K562 (cell line): ENCODE results near the gene SH3GLB2. TPM values are rescaled to one million over a fixed set of nuclear protein-coding genes. Genes with fewer than 3 reads are reported as not detected.

Source experiments
- CBX3 ChIP-seq, 2 experiments: IDR thresholded peaks; 1 replicate in 1 of 2; 2 replicates in 1 of 2; pipeline ENCODE4 v1.6.1; 2012; ENCODE audit warnings: inconsistent platforms in 2 of 2, low read length in 2 of 2, borderline replicate concordance in 1 of 2, control low read depth in 1 of 2
- CBX8 ChIP-seq: fragments of 200-600 bp; sonication (generic); IDR thresholded peaks from 2 replicates; pipeline ENCODE4 v1.6.1; 2012; ENCODE audit warnings: borderline replicate concordance, mixed run types, low read depth, mild to moderate bottlenecking, moderate library complexity, mixed read lengths, low read length, control low read depth, inconsistent platforms; ENCODE audit not compliant: poor library complexity, severe bottlenecking; ENCODE audit errors: extremely low read depth
- CHD2 ChIP-seq: IDR thresholded peaks from 2 replicates; pipeline ENCODE4 v1.6.1; 2011; ENCODE audit warnings: low read depth, low read length
- DNMT1 ChIP-seq: fragments of 450-650 bp; IDR thresholded peaks from 2 replicates; pipeline ENCODE4 v1.6.1; 2016; ENCODE audit warnings: antibody characterized with exemption, mild to moderate bottlenecking
- E2F6 ChIP-seq, 2 experiments: IDR thresholded peaks; 2 replicates each; pipeline ENCODE4 v1.6.1; 2011; ENCODE audit warnings: borderline replicate concordance in 1 of 2, control low read depth in 1 of 2, low read depth in 1 of 2, low read length in 1 of 2, mild to moderate bottlenecking in 1 of 2, mixed read lengths in 1 of 2, moderate library complexity in 1 of 2; ENCODE audit not compliant: insufficient read depth in 1 of 2, insufficient read length in 1 of 2, poor library complexity in 1 of 2, severe bottlenecking in 1 of 2; ENCODE audit errors: extremely low read depth in 1 of 2
- GABPB2 ChIP-seq: fragments of 250-450 bp; sonication (Bioruptor Pico); conservative IDR thresholded peaks from 2 replicates; pipeline ENCODE4 v1.5.1; 2021; ENCODE audit warnings: mild to moderate bottlenecking
- GATAD2B ChIP-seq: fragments of 450-650 bp; IDR thresholded peaks from 2 replicates; pipeline ENCODE4 v1.6.1; 2017; ENCODE audit warnings: mild to moderate bottlenecking, borderline replicate concordance
- HNRNPL ChIP-seq: fragments of 200-400 bp; formaldehyde crosslinking; IDR thresholded peaks from 2 replicates; pipeline ENCODE4 v1.6.1; 2017; ENCODE audit warnings: low read depth, mild to moderate bottlenecking, low read length
- POLR2AphosphoS5 ChIP-seq: IDR thresholded peaks from 2 replicates; pipeline ENCODE4 v1.6.1; 2011; ENCODE audit warnings: mild to moderate bottlenecking, low read depth, low read length, moderate library complexity; ENCODE audit not compliant: control insufficient read depth, insufficient read depth
- PTRF ChIP-seq: fragments of 450-650 bp; IDR thresholded peaks from 2 replicates; pipeline ENCODE4 v1.6.1; 2016; ENCODE audit warnings: mild to moderate bottlenecking, missing genetic modification characterization, missing compliant biosample characterization
- RAD51 ChIP-seq: fragments of 450-650 bp; IDR thresholded peaks from 2 replicates; pipeline ENCODE4 v1.7.1; 2016; ENCODE audit warnings: low read depth, mild to moderate bottlenecking, borderline replicate concordance
- ZNF583 ChIP-seq: fragments of 250-450 bp; sonication (Bioruptor Pico); IDR thresholded peaks from 2 replicates; pipeline ENCODE4 v1.4.0; 2020
- polyA plus RNA-seq, 8 experiments: library from polyadenylated mRNA; depleted of rRNA in 4 of 8; stranded (reverse) in 5 of 8; unstranded in 3 of 8; fragments of >200 nt; fragmentation: Nextera tagmentation in 2 of 8; fragmentation: Illumina TruSeq in 1 of 8; extraction: Ambion mirVana in 2 of 8; extraction: Trizol in 1 of 8; gene quantifications; 2 replicates each; pipeline versions ENCODE4 v1.2.1 to v1.2.3, GENCODE V29; 2011 to 2014; ENCODE audit warnings: inconsistent platforms in 1 of 8, missing spikeins in 1 of 8
- total RNA-seq, 7 experiments: library from RNA; depleted of rRNA in 6 of 7; stranded (reverse); fragments of >200 nt in 6 of 7; fragmentation: Illumina TruSeq in 2 of 7; extraction: Trizol in 2 of 7; gene quantifications; 2 replicates each; pipeline versions ENCODE4 v1.2.1 to v1.2.3, GENCODE V29; 2011 to 2021; ENCODE audit warnings: low replicate concordance in 1 of 7
- TF ChIP-seq, protein P1 (sequence below), 2 experiments: fragments of 450-650 bp; formaldehyde crosslinking in 1 of 2; IDR thresholded peaks; 2 replicates each; pipeline versions ENCODE4 v1.4.0 to v1.6.1; 2014 to 2020; ENCODE audit warnings: mild to moderate bottlenecking in 2 of 2, borderline replicate concordance in 1 of 2, low read depth in 1 of 2
- TF ChIP-seq, protein P2 (sequence below), 3 experiments: IDR thresholded peaks in 2 of 3; conservative IDR thresholded peaks in 1 of 3; 2 replicates each; pipeline ENCODE4 v1.5.1; 2011 to 2012; ENCODE audit warnings: low read length in 3 of 3, mild to moderate bottlenecking in 3 of 3, control low read depth in 2 of 3, improper control_type of control experiment in 1 of 3, inconsistent platforms in 1 of 3, low read depth in 1 of 3, mixed read lengths in 1 of 3, moderate library complexity in 1 of 3; ENCODE audit not compliant: insufficient read depth in 2 of 3

Gene SH3GLB2
- total and polyA plus RNA-seq, 9 of the 15 experiments (the other 6 are each of a cell fraction or from before 2014, with no cell fraction given), result 0.20 to 118 (median 58.8) TPM

DNA sequence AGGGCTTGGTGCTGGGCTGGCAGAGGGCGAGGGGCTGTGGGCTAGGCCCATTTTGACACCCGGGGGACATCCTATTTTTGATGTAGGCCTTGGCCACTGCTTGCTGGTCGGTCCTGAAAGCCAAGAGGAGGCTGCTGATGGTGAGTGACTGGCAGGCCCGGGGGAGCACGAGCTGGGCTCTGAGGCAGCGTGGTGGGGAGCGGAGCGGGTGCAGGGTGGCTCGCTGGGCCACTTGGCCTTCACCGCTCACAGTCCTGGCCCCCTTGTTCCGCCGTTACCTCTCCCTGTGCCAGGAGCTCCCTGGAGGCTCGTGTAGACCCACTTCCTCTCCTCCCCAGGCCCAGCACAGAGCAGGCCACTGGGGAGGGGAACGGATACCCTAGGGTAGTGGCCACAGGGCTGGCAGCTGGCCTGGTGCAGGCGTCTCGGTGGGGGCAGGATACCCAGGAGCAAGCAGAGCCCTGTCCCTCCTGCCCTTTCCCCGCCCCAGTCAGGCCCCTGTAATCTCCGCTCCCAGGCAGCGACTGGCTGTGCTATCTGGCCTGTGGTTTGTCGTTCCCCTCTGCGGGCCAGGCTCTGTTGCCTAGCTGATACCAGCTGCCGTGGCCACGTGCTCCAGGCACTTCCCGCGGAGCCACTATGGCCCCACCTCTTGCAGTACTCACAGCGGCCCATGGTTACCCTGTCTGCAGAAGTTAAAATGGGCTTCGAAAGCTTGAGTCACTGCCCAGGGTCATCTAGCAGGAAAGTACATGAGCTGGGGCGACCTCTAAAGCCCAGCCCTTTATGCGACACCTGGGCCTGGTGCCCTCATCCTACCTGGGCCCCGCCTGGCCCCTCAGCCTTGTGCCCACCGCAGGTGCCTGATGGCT, 41.1 kb upstream of the SH3GLB2 start (continued):
- TF ChIP-seq GATAD2B, result peak; percentile 79; the same call in 1 of the 2 replicates
- TF ChIP-seq, protein P1, sequence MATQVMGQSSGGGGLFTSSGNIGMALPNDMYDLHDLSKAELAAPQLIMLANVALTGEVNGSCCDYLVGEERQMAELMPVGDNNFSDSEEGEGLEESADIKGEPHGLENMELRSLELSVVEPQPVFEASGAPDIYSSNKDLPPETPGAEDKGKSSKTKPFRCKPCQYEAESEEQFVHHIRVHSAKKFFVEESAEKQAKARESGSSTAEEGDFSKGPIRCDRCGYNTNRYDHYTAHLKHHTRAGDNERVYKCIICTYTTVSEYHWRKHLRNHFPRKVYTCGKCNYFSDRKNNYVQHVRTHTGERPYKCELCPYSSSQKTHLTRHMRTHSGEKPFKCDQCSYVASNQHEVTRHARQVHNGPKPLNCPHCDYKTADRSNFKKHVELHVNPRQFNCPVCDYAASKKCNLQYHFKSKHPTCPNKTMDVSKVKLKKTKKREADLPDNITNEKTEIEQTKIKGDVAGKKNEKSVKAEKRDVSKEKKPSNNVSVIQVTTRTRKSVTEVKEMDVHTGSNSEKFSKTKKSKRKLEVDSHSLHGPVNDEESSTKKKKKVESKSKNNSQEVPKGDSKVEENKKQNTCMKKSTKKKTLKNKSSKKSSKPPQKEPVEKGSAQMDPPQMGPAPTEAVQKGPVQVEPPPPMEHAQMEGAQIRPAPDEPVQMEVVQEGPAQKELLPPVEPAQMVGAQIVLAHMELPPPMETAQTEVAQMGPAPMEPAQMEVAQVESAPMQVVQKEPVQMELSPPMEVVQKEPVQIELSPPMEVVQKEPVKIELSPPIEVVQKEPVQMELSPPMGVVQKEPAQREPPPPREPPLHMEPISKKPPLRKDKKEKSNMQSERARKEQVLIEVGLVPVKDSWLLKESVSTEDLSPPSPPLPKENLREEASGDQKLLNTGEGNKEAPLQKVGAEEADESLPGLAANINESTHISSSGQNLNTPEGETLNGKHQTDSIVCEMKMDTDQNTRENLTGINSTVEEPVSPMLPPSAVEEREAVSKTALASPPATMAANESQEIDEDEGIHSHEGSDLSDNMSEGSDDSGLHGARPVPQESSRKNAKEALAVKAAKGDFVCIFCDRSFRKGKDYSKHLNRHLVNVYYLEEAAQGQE (IDR thresholded peaks at IDR 0.05; ENCODE audit: borderline replicate concordance), result peak; percentile 81
- TF ChIP-seq, protein P1 (CRISPR knock-in tag; IDR thresholded peaks at IDR 0.05; ENCODE audit: low read depth), result peak; percentile 52; the same call in 1 of the 2 replicates
- TF ChIP-seq RAD51, result peak; percentile 93
- no peak for TF ChIP-seq GABPB2 (CRISPR knock-in tag)
- TF ChIP-seq HNRNPL, result 0 out of 2 replicates have a peak, but pooled peaks have one; percentile 60
- TF ChIP-seq PTRF (tag), result no peak
- TF ChIP-seq, protein P2, sequence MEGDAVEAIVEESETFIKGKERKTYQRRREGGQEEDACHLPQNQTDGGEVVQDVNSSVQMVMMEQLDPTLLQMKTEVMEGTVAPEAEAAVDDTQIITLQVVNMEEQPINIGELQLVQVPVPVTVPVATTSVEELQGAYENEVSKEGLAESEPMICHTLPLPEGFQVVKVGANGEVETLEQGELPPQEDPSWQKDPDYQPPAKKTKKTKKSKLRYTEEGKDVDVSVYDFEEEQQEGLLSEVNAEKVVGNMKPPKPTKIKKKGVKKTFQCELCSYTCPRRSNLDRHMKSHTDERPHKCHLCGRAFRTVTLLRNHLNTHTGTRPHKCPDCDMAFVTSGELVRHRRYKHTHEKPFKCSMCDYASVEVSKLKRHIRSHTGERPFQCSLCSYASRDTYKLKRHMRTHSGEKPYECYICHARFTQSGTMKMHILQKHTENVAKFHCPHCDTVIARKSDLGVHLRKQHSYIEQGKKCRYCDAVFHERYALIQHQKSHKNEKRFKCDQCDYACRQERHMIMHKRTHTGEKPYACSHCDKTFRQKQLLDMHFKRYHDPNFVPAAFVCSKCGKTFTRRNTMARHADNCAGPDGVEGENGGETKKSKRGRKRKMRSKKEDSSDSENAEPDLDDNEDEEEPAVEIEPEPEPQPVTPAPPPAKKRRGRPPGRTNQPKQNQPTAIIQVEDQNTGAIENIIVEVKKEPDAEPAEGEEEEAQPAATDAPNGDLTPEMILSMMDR (IDR thresholded peaks at IDR 0.05 in 2 of 3, conservative IDR thresholded peaks at IDR 0.05 in 1 of 3; ENCODE audit: insufficient read depth in 2 of 3, low read depth in 1 of 3, low read length in 3 of 3), result peak; percentile 26 to 47 (median 36); a peak in 4 of 6 replicates
- peak in 1 of 2 experiments; percentile 95; a peak in 2 of 3 replicates for TF ChIP-seq CBX3 (IDR thresholded peaks at IDR 0.05; ENCODE audit: borderline replicate concordance in 1 of 2, low read length in 2 of 2)
- TF ChIP-seq POLR2AphosphoS5, result peak; percentile 99
- TF ChIP-seq CHD2, result peak; percentile 64
- peak; percentile 68 for TF ChIP-seq ZNF583 (CRISPR knock-in tag)
- no peak for TF ChIP-seq DNMT1
- TF ChIP-seq CBX8, result no peak
- peak; percentile 99 for TF ChIP-seq E2F6 (IDR thresholded peaks at IDR 0.05; ENCODE audit: borderline replicate concordance in 1 of 2, extremely low read depth in 1 of 2, insufficient read depth in 1 of 2, insufficient read length in 1 of 2, low read depth in 1 of 2, low read length in 1 of 2, poor library complexity in 1 of 2, severe bottlenecking in 1 of 2)
